ENCODE measurements around the gene SHISAL1.

SHISAL1 gene

GRCh38 chr22:44298406-44299091 is 14.2 kb downstream of the SHISAL1 start:
- no peak for DNase-seq

- no peak for DNase-seq
Measured at GRCh38 chr22:44297470-44298061, 15.2 kb downstream of the SHISAL1 start.

- DNase-seq, result no peak
Measured at GRCh38 chr22:44295406-44295805, 17.3 kb downstream of the SHISAL1 start.

- no peak for DNase-seq
Measured at GRCh38 chr22:44293876-44294275, 18.9 kb downstream of the SHISAL1 start.

GRCh38 chr22:44293034-44293433 is 19.7 kb downstream of the SHISAL1 start:
- no peak for DNase-seq

- no peak for DNase-seq
Measured at GRCh38 chr22:44292521-44292920, 20.2 kb downstream of the SHISAL1 start.

- DNase-seq, result peak; percentile 27
Measured at GRCh38 chr22:44291674-44292360, 20.9 kb downstream of the SHISAL1 start.

DNA sequence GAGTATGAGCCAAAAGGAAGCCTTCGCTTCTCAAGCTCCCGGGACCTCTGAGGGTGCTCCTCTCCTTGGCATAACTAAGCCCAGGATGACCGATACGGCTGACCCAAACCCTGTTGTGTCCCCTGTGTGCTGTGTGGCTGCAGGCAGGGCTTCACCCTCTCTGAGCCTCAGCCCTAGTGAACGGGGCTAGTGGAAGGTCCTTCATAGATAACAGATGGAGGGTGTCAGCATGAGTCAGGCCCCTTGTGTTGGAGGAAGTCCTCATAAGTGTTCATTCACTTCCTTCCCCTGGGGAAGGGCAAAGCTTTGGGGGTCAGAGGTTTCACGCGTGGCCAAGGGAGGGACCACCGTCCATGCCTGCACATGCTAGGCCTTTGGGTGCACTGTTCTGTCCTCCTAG is 21.5 kb downstream of the SHISAL1 start:
- DNase-seq, result no peak

- no peak for DNase-seq
Measured at GRCh38 chr22:44289414-44290171, 23.2 kb downstream of the SHISAL1 start.

DNA sequence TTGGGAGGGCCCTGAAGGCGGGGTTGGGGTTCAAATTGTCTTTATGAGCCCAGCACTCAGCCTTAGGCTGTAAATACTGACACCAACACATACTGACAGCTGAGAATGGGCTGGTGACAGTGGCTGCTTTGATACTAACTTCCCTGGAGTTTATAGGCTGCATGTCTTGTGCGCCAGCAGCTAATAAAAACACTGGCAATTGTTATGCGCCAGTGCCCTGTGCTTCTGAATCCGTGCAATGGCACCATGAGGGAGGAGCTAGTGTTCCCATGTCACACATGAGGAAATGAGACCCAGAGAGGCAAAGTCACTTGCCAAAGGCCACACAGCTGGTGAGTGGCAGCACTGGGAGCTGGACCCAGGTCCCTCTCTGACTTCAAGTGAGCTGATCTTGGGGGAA is 23.8 kb downstream of the SHISAL1 start:
- no peak for DNase-seq

- DNase-seq, result no peak
Measured at GRCh38 chr22:44287741-44288140, 25.0 kb downstream of the SHISAL1 start.

DNA sequence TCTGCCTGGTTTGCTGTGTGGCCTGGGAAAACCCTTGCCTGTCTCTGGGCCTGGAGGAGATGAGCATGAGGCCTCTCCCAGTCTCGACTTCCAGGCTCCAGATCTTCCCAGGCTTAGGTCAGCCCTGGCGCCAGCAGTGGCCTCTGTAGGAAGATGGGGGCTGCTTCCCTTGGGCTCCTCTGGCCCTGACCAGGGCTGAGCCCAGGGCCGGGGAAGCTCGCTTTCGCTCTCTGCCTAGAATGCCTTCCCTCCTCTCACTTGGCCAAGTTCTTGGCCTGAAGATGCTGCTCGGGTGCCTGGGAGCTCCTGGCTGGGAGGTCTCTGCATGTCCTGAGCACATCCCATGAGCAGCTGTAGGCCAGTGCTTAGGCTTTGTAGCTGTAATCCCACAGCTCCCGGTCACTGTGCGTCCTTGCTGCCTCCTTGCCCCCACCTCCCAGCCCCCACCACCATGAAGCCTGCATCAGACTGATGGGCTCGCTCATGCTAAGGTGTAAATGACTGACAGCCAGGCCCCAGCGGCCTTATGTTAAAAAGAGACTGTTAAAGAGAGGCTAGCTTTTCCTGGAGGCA is 25.5 kb downstream of the SHISAL1 start:
- no peak for DNase-seq

DNA sequence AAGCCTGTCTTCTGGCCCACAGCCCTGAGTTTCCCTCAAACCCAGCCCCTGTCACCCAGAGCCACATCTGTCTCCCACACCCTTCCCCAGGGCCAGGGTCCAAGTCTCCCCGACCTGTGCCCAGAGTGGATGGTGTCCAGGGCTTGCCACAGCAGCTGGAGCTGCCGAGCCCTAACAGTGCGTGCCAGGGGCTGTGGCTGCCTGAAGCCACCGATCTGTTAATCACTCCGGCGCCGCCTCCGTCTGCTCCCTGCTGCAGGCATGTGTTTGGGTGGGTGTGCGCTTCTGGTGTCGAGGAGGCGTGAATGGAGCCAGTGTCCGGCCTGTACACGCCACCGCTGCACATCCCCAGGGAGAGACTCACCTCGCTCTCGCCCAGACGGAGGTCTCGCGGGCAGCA is 26.1 kb downstream of the SHISAL1 start:
- no peak for DNase-seq

DNA sequence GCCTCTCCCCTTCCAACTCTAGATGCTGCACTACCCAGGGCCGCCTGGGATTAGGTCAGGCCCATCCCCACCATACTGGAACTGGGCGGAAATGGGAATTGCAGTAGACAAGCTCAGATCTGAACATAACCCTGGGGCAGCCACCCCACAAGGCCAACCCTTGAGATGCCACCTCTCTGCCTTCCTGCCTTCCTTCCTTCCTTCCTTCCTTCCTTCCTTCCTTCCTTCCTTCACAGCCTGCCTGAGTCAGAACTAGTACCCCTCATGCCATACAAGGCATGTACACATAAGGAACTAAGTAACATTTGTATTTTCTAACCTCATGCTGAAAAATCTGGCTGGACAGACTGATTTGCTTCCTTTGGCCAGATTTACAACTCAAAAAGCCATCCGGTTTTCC is 28.0 kb downstream of the SHISAL1 start:
- no peak for DNase-seq

- no peak for DNase-seq
Measured at GRCh38 chr22:44281768-44282637, 30.7 kb downstream of the SHISAL1 start.

GRCh38 chr22:44280665-44281188 is 32.0 kb downstream of the SHISAL1 start:
- no peak for DNase-seq

- DNase-seq, result no peak
Measured at GRCh38 chr22:44279069-44279360, 33.7 kb downstream of the SHISAL1 start.

- DNase-seq, result no peak
Measured at GRCh38 chr22:44278243-44279068, 34.3 kb downstream of the SHISAL1 start.

GRCh38 chr22:44277386-44278135 is 35.2 kb downstream of the SHISAL1 start:
- peak; percentile 32 for DNase-seq

DNA sequence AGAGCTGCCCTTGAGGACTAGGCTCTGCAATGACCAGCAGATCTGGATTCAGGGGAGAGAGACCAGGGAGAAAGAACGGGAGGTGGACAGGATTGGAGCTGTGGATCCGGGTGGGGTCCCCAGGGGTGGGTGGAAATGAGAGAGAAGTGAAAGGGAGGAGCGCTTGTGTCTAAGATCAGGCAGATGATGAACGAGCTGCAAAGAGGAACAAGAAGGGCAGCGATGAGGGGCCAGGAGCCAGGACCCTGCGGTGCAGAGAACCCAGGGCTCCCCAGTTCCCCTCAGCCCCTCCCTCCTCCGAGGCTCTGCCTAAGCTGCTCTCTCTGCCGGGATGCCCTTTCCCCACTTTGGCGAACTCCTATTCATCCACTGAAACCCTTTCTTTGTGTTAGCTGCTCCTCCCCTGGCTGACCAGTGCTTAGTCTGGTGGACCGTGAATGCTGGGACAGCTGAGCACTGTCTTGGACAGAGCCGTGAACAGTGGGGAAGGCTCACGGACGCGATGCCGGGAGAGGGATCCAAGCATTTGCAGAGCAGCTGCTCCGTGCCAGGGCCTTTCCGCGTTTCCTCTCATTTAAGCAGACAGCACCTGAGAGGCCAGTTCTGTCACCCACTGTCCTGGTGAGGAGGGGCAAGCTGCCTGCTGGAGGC is 35.9 kb downstream of the SHISAL1 start:
- DNase-seq, result no peak

Measured in DMS153 (cell line).